ENCODE data around the gene NENF. TPM values are rescaled to one million over a fixed set of nuclear protein-coding genes. Genes with fewer than 3 reads are reported as not detected.

NENF gene
- total RNA-seq, 1 experiment from 2014 or later, result 51.0 TPM

- Histone ChIP-seq H3K4me1 (ENCODE audit: insufficient read depth, low read length, poor library complexity, severe bottlenecking) (no peaks in the 10 kb centered on the region), H3K27me3 (replicated peaks; ENCODE audit: insufficient read depth, low read depth, low read length, poor library complexity) (no peaks in the 10 kb centered on the region), H3K9me3 (ENCODE audit: low read depth, low read length, poor library complexity, severe bottlenecking) (no peaks in the 10 kb centered on the region), H3K36me3 (ENCODE audit: insufficient read depth, low read length, poor library complexity, severe bottlenecking) (no peaks in the 10 kb centered on the region), H3K27ac (ENCODE audit: low read depth, low read length, poor library complexity, severe bottlenecking) (no peak overlapping the region), H3K4me3 (ENCODE audit: low read depth, low read length, poor library complexity, severe bottlenecking) (no peak overlapping the region)
- BruUV-seq (replicated peaks), result no TSS peak
- CTCF ChIA-PET, result interaction anchor here (1.3 kb wide), 1 partner anchor 10 kb away, joined by 4 read pairs; no protein-coding TSS in a partner anchor
- no peak for DNase-seq (ENCODE audit: low spot score)
- POLR2A ChIA-PET (ENCODE audit: low non-redundant PET), result no interaction called here
- intact Hi-C loops (cut with micrococcal nuclease; ENCODE audit: unreplicated experiment), result no loop called here
- no peak for TF ChIP-seq CTCF (conservative IDR thresholded peaks at IDR 0.05; ENCODE audit: low read depth, low read length)
- TF ChIP-seq EZH2 (IDR thresholded peaks at IDR 0.05; ENCODE audit: borderline replicate concordance, low read depth, low read length, poor library complexity, severe bottlenecking), result no peak
These were observed 34.4 kb downstream of the NENF start for GRCh38 chr1:212466898-212467650.

DNA sequence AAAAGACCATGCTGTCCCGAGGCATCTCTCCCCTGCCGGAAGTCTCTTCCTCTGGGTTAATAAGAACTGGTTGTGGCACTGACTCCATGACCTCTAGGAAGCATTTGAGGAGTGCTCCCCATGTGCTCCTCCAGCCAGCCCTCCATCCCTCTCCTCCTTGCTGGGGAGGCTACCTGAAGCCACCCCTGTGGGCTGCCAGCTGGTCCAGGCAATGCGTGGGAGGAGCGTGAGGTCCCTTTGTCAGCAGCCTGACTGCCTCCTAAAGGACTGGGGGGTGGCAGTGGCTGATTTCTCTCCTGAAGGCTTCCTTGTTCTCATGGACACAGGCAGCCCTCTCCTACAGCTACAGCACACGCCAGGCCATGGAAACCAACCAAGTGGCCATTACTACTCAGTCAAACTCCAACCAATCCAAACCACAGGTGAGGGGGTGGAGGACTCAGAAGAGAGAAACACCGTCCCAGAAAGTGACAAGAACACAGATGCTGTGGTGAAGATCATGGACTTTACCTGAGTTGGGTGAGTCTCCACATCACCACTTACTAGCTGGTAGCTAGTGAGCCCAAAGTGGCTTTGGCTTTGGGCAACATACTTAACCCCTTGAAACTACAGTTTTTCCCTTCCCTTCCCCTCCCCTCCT, 35.2 kb downstream of the NENF start:
- CTCF ChIA-PET, result no interaction called here
- DNase-seq (ENCODE audit: low spot score), result no peak
- no peak for TF ChIP-seq CTCF (conservative IDR thresholded peaks at IDR 0.05; ENCODE audit: low read depth, low read length)
- no peak overlapping the region for H3K4me3 ChIP-seq (ENCODE audit: low read depth, low read length, poor library complexity, severe bottlenecking)
- no peaks in the 10 kb centered on the region for H3K9me3 ChIP-seq (ENCODE audit: low read depth, low read length, poor library complexity, severe bottlenecking)
- intact Hi-C loops (cut with micrococcal nuclease; ENCODE audit: unreplicated experiment), result no loop called here
- no peak overlapping the region for H3K27ac ChIP-seq (ENCODE audit: low read depth, low read length, poor library complexity, severe bottlenecking)
- no TSS peak for BruUV-seq (replicated peaks)
- POLR2A ChIA-PET (ENCODE audit: low non-redundant PET), result no interaction called here
- no peaks in the 10 kb centered on the region for H3K27me3 ChIP-seq (replicated peaks; ENCODE audit: insufficient read depth, low read depth, low read length, poor library complexity)
- H3K36me3 ChIP-seq (ENCODE audit: insufficient read depth, low read length, poor library complexity, severe bottlenecking), result no peaks in the 10 kb centered on the region
- H3K4me1 ChIP-seq (ENCODE audit: insufficient read depth, low read length, poor library complexity, severe bottlenecking), result no peaks in the 10 kb centered on the region

DNA sequence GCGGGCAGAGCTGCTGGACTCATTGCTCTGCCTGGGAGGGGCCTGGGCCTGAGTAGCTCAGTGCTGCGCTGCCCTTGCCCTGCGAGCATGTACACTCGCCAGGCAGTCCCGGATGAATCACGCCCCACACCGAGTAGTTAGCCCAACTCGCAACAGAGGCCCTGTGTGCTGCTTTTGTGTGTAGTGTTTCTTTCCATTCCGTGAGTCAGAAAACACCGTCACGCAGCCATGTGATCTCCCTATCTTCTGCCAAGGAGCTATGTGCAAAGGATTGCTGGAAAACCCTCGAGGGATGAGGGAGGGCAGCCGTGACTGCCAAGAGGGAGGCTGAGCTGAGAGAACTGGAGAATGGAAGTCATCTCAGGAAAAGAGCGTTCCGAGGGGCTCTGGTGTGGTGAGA, 37.3 kb downstream of the NENF start:
- Histone ChIP-seq H3K4me3 (ENCODE audit: low read depth, low read length, poor library complexity, severe bottlenecking) (no peak overlapping the region), H3K9me3 (ENCODE audit: low read depth, low read length, poor library complexity, severe bottlenecking) (no peaks in the 10 kb centered on the region), H3K4me1 (ENCODE audit: insufficient read depth, low read length, poor library complexity, severe bottlenecking) (no peaks in the 10 kb centered on the region), H3K27me3 (replicated peaks; ENCODE audit: insufficient read depth, low read depth, low read length, poor library complexity) (no peaks in the 10 kb centered on the region), H3K36me3 (ENCODE audit: insufficient read depth, low read length, poor library complexity, severe bottlenecking) (no peaks in the 10 kb centered on the region), H3K27ac (ENCODE audit: low read depth, low read length, poor library complexity, severe bottlenecking) (no peak overlapping the region)
- peak; percentile 43 for DNase-seq (ENCODE audit: low spot score)
- intact Hi-C loops (cut with micrococcal nuclease; ENCODE audit: unreplicated experiment), result no loop called here
- POLR2A ChIA-PET (ENCODE audit: low non-redundant PET), result no interaction called here
- no peak for TF ChIP-seq EZH2 (IDR thresholded peaks at IDR 0.05; ENCODE audit: borderline replicate concordance, low read depth, low read length, poor library complexity, severe bottlenecking)
- TF ChIP-seq CTCF (conservative IDR thresholded peaks at IDR 0.05; ENCODE audit: low read depth, low read length), result no peak
- CTCF ChIA-PET, result interaction anchor here (1.0 kb wide), 1 partner anchor 790 kb away, joined by 3 read pairs; no protein-coding TSS in a partner anchor
- no TSS peak for BruUV-seq (replicated peaks)
